HG03103 (cell line): ENCODE results near the gene C18orf32.
"Not testable (repeated sequence)": the region's sequence is repeated elsewhere in the genome, so short reads cannot be mapped to it uniquely, and the experiment has no call there.

ENCODE experiments used
- ATAC-seq: cut with Tn5 transposase; IDR thresholded peaks from one replicate; pipeline ENCODE4 v1.9.1; 2021; ENCODE audit warnings: low read depth; ENCODE audit not compliant: unreplicated experiment

C18orf32 gene

DNA sequence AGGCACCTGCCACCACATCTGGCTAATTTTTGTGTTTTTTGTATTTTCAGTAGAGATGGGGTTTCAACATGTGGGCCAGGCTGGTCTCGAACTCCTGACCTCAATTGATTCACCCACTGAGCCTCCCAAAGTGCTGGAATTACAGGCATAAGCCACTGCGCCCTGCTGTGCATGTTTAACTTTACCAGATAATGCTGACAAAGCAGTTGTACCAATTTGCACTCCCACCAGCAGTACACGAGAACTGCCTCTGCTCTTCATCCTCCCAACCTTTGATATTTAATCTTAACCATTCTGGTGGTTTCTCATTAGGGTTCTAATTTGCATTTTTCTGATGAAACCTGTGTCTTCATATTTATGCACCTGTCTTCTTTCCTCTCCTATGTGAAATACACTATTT is 14.6 kb downstream of the C18orf32 start:
- ATAC-seq: no peak

DNA sequence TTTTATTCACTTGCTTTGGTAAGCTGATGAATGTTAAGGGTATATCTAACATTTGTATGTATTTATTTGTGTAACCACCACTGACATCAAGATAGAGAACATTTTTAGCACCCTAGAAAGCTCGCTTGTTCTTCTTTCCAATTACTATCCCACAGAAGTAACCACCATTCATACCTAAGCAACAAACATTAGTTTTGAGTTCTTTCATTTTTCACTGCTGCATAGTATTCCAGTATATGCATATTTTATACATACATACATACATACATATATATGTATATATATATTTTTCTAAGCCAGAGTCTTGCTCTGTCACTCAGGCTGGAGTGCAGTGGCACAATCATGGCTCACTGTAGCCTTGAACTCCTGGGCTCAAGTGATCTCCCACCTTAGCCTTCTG is 15.5 kb downstream of the C18orf32 start:
- ATAC-seq: no peak

DNA sequence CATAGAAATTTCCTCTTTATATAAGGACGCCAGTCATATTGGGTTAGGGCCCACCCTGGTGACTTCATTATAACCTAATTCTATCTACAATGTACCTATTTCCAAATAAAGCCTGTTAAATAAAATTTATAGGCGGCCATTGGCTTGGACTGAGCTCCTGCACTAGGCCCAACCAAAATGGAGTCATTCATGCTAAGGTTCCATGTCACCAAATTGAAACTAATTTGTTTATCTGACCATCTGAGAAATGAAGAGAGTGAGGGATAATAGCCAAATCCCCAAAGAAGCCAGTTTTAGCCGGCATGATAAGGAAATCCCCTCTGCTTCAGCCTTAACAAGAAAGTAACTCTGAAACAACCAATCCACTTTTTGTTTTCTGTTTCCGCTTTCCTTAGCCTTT is 19.4 kb downstream of the C18orf32 start:
- ATAC-seq: no peak

DNA sequence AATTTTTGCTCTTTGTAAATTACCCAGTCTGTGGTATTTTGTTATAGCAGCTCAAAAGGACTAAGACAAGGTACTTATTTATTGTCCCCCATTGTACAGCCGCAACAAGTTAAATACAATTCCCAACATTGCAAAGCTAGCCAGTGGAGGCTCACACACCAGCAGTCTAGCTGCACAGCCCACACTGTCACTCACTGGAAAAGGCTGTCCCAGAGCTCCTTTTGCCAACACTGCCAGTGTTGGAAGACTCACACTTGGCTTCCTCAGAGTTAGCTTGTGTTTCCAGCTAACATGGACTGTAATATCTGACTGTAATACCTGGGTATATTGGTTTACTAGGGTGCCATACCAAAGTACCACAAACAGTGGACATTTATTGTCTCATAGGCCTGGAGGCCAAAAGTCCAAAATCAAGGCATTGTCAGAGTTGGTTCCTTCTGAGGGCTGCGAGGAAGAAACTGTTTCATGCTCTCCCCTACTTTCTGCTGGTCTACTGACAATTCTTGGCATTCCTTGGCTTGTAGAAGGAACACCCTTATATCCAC is 19.9 kb downstream of the C18orf32 start:
- no peak for ATAC-seq

DNA sequence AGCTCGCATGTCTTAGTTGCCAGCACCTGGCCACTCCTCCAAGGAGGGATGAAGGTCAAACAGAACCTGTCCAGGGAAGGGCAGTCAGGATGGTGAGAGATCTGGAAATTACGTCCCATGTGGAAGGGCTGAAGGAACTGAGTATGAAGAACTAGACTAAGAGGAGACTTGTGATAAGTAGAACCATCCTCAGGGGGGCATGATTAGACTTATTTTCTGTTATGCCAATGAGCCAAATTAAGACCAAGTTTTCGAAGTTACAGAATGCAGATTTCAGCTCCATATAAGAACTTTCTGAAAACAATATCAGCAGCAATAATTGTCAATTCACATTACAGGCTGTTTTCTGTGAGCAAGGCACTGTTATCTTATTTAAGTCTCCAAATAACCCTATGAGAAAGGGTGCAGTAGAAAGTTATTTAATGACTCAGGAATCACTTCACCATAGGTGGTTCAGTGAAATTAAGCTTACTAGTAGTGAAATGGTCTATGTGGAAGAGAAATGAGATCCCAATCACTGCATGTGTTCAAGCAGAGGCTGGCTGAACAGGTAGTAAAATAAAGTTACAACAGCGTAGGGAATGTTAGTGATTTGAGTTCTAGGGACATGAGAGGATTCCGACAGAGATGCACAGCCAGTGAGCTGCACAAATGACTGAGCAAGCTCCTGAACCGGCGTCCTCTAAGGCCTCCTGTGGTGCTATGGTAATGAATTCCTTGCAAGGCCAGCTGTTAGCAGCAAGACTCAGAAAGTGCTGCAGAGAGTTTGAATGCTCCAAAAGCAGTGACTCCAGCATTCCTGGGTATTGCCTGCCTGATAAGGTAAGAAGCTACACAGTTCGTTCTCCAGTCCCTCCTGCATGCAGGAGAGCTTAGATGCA is 22.1 kb downstream of the C18orf32 start:
- no peak for ATAC-seq

DNA sequence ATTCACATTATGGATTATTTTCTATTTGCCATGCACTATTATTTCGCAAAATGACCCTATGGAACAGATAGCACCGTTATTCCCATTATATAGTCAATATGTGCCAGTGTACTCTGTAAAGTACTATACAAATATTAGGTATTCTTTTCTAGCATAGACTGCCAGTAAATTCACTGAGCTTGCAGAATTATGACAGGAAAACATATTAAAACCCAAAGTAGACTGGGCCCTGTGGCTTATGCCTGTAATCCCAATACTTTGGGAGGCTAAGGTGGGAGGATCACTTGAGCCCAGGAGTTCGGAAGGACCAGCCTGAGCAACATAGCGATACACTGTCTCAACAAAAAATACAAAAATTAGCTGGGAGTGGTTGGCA is 25.4 kb downstream of the C18orf32 start:
- no peak for ATAC-seq

DNA sequence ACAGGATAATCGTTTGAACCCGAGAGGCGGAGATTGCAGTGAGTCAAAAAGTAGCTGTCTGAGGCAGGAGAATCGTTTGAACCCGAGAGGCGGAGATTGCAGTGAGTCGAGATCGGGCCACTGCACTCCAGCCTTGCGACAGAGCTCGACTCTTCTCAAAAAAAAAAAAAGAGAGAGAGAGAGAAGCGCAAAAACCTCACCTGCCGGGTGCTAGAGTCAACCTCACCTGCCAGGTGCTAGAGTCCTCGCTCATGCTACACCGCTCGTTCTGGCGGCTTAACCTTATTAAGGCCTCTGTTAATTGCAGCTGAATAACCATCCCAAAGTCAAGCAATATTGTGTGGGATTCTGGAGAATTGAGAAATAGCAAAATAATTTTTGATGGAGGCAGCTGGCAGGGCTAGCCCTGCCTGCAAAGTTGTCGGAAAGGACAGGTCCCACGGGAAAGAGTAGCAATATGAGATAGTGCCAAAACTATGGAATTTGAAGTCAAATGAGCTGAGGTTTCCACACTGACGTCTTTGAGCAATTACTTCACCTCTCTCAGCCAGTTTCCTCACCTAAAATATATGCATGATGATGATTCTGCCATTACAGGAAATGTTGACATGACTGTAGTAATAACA is 25.9 kb downstream of the C18orf32 start:
- no peak for ATAC-seq

DNA sequence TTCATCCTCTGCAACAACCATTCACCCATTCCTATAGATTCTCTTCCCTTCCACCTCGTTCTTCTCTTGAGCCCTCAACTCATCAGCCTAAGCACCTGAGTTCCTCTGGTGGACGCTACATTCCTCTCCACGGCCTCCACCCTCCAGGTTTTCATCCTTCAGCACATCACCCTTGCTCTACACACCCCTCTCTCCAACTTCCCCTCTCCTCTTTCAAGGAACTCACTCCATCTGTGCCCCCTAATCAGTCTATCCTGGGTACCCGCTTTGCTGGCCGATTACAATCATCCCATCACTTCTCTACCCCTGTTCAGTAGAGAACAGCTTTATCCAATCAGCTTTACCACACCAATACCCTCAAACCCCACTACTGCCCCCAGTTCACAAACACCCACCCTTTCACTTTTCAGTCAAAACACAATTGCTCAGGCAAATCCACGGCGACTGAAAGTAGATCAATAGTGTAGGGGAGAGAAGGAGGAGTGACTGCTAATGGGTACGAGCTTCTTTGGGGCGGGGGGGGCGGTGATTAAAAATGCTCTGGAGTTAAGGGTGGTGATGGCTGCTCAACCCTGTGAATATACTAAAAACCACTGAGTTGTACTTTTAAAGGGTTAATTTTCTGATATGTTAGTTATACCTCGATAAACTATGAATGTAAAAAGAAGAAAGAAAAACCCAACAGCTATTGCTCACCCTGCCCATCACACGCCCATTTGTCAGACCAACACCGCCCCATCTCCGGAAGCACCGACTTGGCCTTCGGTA is 27.4 kb downstream of the C18orf32 start:
- ATAC-seq: peak; percentile 21

DNA sequence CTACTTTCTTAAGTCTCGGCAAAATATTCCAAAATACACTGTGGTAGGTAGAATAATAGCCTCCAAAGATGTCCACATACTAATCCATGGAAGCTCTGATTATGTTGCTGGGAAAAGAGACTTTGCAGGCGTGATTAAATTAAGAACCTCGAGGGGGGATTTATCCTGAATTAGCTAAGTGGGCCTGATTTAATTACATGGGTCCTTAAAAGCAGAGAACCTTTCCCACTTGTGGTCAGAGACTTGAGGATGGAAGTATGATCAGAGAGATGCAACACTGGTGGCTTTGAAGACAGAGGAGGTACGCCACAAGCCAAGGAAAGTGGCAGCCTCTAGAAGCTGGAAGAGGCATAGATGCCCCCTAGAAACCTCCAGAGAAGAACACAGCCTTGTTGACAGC is 29.4 kb downstream of the C18orf32 start:
- no peak for ATAC-seq

DNA sequence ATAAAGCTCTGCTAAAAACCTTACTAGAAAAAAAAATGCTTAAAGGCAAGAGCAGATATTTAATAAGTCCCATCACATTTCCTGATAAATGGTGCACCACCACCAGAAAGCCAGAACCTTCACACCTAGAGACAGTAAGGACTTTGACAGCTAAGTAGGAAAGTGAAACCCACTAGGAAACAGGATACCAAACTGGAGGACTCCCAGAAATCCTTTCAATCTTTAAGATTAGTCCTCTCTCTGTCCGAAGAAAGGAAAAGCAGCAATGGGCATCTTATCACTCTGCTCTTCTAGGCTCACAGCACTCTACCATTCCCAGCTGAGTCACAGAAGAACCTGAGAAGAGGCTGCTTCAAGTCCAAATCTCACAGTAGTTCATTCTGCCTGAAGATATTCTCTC is 30.2 kb downstream of the C18orf32 start:
- no peak for ATAC-seq

DNA sequence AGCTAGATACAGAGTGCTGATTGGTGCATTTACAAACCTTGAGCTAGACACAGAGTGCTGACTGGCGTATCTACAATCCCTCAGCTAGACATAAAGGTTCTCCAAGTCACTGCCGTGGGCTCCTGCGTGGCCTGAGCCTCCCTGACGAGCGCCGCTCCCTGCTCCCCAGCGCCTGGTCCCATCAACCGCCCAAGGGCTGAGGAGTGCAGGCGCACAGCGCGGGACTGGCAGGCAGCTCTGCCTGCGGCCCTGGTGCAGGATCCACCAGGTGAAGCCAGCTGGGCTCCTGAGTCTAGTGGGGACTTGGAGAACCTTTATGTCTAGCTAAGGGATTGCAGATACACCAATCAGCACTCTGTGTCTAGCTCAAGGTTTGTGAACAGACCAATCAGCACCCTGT is 34.5 kb downstream of the C18orf32 start:
- ATAC-seq: not testable (repeated sequence)

DNA sequence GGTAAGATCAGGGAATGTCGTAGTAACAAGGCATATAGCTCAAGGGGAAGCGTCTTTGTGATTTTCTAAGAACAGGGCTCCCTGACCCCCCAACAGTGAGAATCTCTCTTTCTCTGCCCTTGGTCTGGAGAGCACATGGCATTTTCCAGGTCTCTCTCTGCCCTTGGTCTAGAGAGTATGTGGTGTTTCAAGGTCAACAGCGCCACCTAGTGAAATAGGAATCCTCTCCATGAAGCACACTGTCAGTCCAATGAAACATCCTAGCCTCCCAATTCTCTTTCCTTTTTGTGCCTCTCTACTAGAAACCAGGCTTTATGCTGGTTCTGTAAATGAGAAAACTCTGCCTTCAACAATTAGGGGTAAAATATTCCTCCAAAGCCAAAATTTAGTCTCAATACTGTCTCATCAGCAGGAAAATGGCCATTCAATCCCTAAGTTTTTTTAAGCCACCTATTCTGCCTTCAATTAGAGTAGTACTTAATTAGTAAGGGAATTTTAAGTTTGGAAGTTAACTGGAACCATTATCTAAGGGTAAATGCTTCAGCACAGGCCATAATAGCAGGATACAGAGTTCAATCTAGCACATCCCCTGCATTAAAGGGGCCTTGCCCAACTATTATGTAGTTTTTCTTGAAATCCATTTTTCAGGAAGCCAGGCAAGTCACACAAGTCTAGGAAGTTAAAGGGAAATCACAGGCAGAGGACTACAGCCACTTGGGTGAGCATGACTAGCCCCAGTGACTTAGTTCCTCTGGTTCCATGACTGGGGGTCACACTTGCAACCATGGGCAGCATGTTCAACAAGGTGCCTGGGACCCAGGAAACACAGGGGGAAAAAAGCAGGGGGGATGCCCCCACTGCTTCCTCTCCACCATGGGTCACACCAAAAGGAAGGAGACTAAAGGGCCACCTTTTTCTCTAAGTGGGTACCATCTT is 39.0 kb downstream of the C18orf32 start:
- no peak for ATAC-seq

DNA sequence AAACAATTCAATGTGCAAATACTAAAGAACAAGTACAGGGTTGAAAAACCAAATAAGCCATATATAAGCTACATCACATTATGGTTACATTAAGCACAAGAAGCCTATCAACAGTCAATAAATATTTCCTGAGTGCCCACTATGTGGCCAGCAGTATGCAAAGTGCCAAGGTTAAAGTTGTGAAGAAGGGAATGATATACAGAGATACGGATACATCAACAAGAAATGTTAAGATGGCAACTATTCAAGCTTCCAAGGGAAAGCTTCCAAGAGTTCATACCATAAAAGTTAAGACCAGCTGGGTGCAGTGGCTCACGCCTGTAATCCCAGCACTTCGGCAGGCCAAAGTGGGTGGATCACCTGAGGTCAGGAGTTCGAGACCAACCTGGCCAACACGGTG is 40.6 kb downstream of the C18orf32 start:
- no peak for ATAC-seq

DNA sequence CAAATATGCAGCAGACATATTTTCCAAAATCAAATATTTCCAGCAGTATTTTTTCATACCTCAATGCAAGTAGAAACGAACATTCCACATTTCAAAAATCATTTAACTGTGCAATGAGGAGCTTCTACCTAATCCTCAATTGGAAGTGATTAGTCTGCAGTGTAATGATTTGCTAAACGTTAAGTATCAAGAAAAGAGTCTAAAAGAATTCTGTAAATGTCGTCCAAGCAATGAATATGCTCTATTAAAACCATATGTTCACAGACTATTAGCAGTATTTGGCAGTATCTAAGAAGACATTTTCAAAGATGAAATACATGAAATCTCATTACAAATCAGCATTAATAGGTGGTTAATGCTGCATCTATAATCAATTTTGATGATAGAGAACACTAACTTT is 42.5 kb downstream of the C18orf32 start:
- no peak for ATAC-seq

DNA sequence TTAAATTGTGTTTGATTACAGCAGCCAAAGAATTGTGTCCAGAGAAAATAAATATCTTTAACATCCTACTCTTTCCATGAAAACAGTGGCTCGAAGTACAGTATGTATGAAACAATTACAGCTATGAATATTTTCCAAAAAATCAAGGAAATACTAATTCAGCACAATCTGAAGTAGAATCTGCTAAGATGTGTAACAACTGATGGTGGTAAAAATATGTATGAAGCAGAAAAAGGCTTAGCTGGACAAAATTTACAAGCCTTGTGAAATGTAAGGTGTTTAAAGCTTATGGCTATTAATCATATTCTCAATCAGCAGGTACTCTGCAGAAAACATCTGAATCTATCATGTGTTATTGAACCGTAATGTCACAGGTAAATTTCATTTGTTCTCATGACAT is 43.2 kb downstream of the C18orf32 start:
- ATAC-seq: no peak

DNA sequence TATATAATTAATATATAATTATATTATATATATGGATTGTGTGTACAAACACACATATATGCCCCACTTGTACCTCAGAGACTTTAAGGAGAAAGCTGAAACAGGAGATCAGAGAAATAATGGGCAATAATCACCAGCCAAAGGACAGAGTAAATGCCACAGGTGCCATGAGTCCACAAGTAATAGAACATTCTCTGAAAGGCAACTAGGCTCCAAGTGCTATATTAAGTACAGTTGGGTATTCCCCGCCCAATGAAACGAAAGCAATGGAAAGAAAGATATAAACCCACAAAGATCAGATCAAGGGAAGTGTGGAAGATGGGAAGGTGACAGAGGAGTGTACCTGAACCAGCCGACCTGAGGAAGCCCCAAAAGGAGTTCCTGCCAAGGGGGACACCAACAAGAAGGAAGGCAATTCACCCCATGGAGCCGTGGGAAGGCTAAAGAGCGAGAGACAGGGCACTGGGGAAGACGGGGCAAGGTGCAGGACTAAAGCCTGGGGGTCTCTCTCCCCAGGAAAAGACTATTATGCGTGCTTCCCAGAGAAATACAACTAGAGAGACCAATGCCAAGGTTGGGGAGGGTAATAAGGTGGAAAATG is 45.6 kb downstream of the C18orf32 start:
- ATAC-seq: no peak

DNA sequence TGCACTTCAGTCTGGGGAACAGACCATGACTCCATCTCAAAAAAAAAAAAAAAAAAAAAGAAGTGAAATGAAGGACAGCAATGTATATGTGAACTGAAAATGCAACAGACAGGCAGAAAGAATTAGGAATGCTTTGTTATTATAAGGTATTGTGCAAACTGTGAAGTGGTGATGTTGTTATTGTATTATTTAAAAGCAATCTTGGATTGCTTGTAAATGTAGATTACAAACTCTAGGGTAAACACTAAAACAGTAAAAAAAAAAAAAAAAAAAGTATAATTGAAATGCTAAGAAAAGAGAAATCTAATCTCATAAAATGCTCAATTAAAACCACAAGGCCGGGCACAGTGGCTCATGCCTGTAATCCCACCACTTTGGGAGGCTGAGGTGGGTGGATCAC is 51.9 kb downstream of the C18orf32 start:
- ATAC-seq: no peak

DNA sequence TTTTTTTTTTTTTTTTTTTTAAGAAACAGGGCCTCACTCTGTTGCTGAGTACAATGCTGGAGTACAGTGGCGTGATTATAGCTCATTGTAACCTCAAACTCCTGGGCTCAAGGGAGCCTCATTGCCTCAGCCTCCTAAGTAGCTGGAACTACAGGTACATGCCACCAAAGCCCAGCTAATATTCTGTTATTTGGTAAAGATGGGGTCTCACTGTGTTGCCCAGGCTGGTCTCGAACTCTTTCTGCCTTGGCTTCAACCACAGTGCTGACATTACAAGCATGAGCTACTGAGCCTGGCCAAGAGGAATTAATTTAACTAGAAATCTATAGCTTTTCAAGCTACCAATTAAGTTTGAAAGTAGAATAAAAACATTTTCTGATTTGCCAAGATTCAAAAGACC is 54.4 kb downstream of the C18orf32 start:
- no peak for ATAC-seq

DNA sequence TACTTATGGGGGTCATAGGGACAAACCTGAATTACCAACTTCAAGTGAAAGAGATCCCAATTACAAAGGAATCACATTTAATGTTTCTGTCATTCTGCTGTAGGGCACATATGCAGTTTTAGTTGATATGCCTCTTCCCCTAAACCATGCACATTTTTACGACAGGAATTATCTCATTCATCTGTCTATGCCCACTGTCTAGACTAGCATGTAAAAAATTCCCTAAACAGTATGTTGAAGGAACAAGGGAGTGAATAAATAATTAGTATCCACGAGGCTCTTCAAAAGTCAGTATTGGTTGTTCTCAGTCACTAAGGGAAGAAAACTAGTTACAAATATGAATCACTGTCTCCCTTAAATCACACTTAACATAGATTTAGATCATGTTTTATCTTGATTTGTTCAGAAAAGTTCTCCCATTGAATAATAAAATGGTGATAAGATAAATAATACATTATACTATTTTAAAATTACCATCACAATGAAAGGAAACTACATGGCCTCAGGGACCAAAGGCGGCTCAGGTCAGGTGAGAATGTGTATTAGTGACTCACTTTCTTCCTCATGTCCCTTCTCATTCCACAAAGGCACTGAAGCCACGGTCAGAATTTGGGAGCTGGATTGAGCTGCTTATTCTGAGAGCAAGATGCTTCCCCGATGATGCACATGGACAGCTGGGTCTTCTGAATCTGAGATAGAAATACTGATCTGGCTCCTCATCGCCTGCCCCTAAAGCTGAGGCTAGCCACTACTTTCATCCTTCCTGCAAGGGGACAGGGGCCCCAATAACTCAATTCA is 55.7 kb downstream of the C18orf32 start:
- no peak for ATAC-seq
